Neutrophil (primary cell): ENCODE data around the gene KCNN2.
"Not testable (repeated sequence)": the region's sequence is repeated elsewhere in the genome, so short reads cannot be mapped to it uniquely, and the experiment has no call there.

Source experiments
- H3K27ac ChIP-seq: fragments of 200-600 bp; sonication (generic); 2 replicates; pipeline ENCODE4 v1.5.1; 2016; ENCODE audit warnings: mild to moderate bottlenecking, moderate library complexity
- H3K27me3 ChIP-seq: fragments of 200-600 bp; sonication (generic); 2 replicates; pipeline ENCODE4 v1.6.0; 2016; ENCODE audit warnings: mild to moderate bottlenecking
- H3K36me3 ChIP-seq: fragments of 200-600 bp; sonication (generic); 2 replicates; pipeline ENCODE4 v1.5.1; 2017
- H3K4me1 ChIP-seq, 2 experiments: fragments of 200-600 bp in 1 of 2; sonication (generic) in 1 of 2; 1 replicate in 1 of 2; 2 replicates in 1 of 2; pipeline versions ENCODE4 v1.5.1 to v1.6.1; 2013 to 2016; ENCODE audit warnings: low read depth in 1 of 2, low read length in 1 of 2, mild to moderate bottlenecking in 1 of 2, moderate library complexity in 1 of 2; ENCODE audit not compliant: control insufficient read depth in 1 of 2, insufficient read depth in 1 of 2
- H3K4me3 ChIP-seq, 2 experiments: fragments of 200-600 bp in 1 of 2; sonication (generic) in 1 of 2; 1 replicate in 1 of 2; 2 replicates in 1 of 2; pipeline ENCODE4 v1.5.1; 2013 to 2016; ENCODE audit warnings: low read depth in 1 of 2, low read length in 1 of 2, mild to moderate bottlenecking in 1 of 2, moderate library complexity in 1 of 2
- H3K9me3 ChIP-seq: fragments of 200-600 bp; sonication (generic); 2 replicates; pipeline ENCODE4 v1.5.1; 2016
- CTCF ChIP-seq: fragments of 200-600 bp; sonication (generic); IDR thresholded peaks from 2 replicates; pipeline ENCODE4 v1.5.1; 2016; ENCODE audit warnings: antibody characterized with exemption

The KCNN2 gene

GRCh38 chr5:114419959-114420358 is 58.1 kb downstream of the KCNN2 start:
- Histone ChIP-seq H3K27ac (no peak overlapping the region), H3K4me3 (no peak overlapping the region), H3K4me1 (no peaks in the 10 kb centered on the region), H3K9me3 (no peaks in the 10 kb centered on the region), H3K36me3 (no peaks in the 10 kb centered on the region), H3K27me3 (no peaks in the 10 kb centered on the region)
- no peak for TF ChIP-seq CTCF

GRCh38 chr5:114427204-114427603 is 65.3 kb downstream of the KCNN2 start:
- H3K27ac ChIP-seq, result no peak overlapping the region
- H3K4me1 ChIP-seq, result no peaks in the 10 kb centered on the region
- no peaks in the 10 kb centered on the region for H3K27me3 ChIP-seq
- no peaks in the 10 kb centered on the region for H3K9me3 ChIP-seq
- no peaks in the 10 kb centered on the region for H3K36me3 ChIP-seq
- TF ChIP-seq CTCF, result no peak
- no peak overlapping the region for H3K4me3 ChIP-seq

DNA sequence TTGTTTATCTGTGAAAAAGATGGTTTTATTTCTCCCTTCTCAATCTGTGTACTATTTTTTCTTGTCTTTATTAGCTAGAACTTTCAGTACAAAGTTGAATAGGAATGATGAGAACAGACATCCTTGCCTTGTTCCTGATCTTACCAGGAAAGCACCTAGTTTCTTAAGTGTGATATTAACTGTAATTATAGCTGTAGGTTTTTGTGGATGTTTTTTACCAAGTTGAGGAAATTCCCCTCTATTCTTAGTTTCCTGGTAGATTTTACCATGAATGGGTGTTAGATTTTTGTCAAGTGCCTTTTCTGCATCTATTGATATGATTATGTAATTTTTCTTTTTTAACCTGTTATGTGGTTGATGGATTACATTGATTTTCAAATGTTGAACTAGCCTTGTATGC is 68.7 kb downstream of the KCNN2 start:
- no peaks in the 10 kb centered on the region for H3K36me3 ChIP-seq
- no peaks in the 10 kb centered on the region for H3K4me1 ChIP-seq
- no peaks in the 10 kb centered on the region for H3K27me3 ChIP-seq
- H3K27ac ChIP-seq, result no peak overlapping the region
- H3K4me3 ChIP-seq, result no peak overlapping the region
- no peak for TF ChIP-seq CTCF
- no peaks in the 10 kb centered on the region for H3K9me3 ChIP-seq

DNA sequence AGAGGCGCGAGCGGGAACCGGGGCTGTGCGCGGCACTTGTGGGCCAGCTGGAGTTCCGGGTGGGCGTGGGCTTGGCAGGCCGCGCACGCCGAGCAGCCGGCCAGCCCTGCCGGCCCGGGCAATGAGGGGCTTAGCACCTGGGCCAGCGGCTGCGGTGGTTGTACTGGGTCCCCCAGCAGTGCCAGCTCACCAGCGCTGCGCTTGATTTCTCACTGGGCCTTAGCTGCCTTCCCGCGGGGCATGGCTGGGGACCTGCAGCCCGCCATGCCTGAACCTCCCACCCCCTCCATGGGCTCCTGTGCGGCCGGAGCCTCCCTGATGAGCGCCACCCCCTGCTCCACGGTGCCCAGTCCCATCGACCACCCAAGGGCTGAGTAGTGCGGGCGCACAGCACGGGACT is 70.8 kb downstream of the KCNN2 start:
- H3K27ac ChIP-seq, H3K4me3 ChIP-seq, H3K4me1 ChIP-seq, H3K9me3 ChIP-seq, H3K27me3 ChIP-seq, H3K36me3 ChIP-seq: not testable (repeated sequence)

DNA sequence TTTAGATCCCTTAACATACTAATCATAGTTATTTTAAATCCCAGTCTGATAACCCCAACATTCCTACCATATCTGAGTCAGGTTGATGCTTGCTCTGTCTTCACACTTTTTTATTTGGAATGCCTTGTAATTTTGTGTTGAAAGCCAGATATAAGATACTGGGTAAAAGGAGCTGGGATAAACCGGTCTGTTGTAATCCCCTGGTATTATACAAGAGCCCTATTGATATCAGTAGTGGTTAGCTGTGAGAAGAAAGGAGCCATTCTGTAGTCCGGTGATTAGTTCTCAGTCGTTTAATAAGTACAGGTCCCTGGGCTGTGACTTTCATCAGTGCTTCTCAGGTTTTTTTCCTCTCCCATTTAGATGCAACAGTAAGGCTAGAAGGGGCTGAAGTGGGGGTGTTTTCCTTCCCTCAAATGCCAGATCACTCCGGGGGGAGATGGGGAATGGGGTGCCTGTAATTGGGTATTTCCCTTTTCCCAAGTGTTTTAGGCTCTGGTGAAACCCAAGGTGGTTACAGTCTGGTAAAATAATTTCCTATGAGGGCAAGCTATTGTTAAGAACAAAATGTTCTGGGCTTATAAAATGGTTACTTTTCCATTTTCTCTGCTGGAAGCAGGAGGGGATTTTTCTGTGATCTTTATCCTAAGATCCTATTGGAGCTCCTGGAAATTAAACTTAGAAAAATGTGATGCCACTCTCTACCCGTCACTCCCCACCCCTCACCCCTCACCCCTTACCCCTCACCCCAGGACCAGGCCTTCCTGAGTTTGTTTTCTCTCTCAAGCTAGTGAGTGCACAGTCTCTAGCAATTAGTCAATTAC is 72.7 kb downstream of the KCNN2 start:
- TF ChIP-seq CTCF, result no peak
- Histone ChIP-seq H3K27me3 (no peaks in the 10 kb centered on the region), H3K36me3 (no peaks in the 10 kb centered on the region), H3K4me3 (no peak overlapping the region), H3K27ac (no peak overlapping the region), H3K4me1 (no peaks in the 10 kb centered on the region), H3K9me3 (no peaks in the 10 kb centered on the region)

DNA sequence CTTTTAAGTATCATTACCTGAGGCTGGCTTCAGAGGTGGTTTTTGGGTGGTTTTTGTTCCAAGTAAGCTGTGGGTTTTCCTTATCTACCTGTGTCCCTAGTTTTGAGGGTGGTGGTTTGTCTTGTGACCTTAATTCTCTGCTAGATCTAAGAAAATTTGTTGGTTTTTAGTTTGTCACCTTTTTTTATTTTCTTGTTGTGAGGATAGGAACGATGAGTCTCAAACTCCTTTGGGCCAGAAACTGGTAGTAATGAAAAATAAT is 73.3 kb downstream of the KCNN2 start:
- no peaks in the 10 kb centered on the region for H3K4me1 ChIP-seq
- H3K36me3 ChIP-seq, result no peaks in the 10 kb centered on the region
- no peak for TF ChIP-seq CTCF
- no peak overlapping the region for H3K27ac ChIP-seq
- no peaks in the 10 kb centered on the region for H3K9me3 ChIP-seq
- H3K27me3 ChIP-seq, result no peaks in the 10 kb centered on the region
- no peak overlapping the region for H3K4me3 ChIP-seq
